ACHN (cell line): ENCODE measurements around the gene PRKD1.
"Not testable (repeated sequence)": the region's sequence is repeated elsewhere in the genome, so short reads cannot be mapped to it uniquely, and the experiment has no call there.

Source experiments
- DNase-seq: peaks from one replicate; pipeline ENCODE4 v3.0.0-alpha.2; 2015
- in situ Hi-C: cut with HindIII; loops from 2 replicates; pipeline ENCODE4 v1.10.0; 2017; ENCODE audit warnings: low sequenced_read_pairs, low pct_ligation_motif_present, low pct_unique_long_range_greater_than_20kb

The PRKD1 gene

GRCh38 chr14:29908652-29909577 lies 18.7 kb downstream of the PRKD1 start:
- DNase-seq: no peak
- in situ Hi-C loops: no loop called here

GRCh38 chr14:29906256-29906870 lies 21.3 kb downstream of the PRKD1 start:
- in situ Hi-C loops: no loop called here
- DNase-seq: peak; percentile 87

- peak; percentile 85 for DNase-seq
- in situ Hi-C loops: no loop called here
Measured at GRCh38 chr14:29905543-29905942, 22.1 kb downstream of the PRKD1 start.

DNA sequence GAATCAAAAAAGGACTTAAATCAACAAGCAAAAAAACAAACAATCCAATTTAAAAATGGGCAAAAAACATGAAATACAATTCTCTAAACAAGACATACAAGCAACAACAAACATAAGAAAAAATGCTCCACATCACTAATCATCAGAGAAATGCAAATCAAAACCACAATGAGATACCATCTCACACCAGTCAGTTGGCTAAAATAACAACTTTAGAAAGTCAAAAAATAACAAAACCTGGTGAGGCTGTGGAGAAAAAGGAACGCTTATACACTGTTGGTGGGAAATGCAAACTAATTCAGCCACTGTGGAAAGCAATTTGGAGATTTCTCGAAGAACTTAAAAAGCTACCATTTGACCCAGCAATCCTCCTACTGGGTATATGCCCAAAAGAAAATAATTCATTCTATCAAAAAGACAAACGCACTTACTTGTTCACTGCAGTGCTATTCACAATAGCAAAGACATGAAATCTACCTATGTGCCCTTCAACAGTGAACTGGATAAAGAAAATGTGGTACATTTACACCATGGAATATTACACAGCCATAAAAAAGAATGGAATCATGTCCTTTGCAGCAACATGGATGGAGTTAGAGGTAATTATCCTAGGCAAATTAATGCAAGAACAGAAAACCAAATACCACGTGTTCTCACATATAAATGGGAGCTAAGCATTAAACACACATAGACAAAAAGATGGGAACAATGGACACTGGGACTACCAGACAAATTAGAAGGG lies 26.9 kb downstream of the PRKD1 start:
- DNase-seq: no peak
- in situ Hi-C loops: no loop called here

GRCh38 chr14:29898470-29898869 lies 29.2 kb downstream of the PRKD1 start:
- no peak for DNase-seq
- in situ Hi-C loops: no loop called here

- no peak for DNase-seq
- in situ Hi-C loops: no loop called here
Measured at GRCh38 chr14:29897181-29897580, 30.5 kb downstream of the PRKD1 start.

DNA sequence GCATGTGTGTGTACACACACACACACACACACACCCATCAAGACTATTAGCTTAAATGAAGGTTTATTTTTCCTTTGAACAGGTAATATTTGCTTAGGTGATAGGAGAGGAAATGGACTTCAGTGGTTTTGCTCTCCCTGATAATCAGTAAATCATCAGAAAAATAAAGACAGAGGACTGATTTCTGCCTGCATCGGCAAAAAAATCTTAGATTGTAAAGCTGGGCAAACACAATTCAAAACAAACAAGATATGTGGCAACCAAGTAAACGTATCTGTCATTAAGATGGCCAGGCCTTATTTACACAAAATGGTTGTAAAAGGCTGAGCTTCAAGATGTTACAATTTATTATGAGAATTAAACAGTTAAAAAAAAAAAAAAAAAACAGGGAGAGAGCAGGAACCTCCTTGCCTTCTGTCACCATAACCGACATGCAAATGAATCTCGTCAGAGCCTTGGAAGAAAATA lies 31.3 kb downstream of the PRKD1 start:
- DNase-seq: no peak
- in situ Hi-C loops: no loop called here

DNA sequence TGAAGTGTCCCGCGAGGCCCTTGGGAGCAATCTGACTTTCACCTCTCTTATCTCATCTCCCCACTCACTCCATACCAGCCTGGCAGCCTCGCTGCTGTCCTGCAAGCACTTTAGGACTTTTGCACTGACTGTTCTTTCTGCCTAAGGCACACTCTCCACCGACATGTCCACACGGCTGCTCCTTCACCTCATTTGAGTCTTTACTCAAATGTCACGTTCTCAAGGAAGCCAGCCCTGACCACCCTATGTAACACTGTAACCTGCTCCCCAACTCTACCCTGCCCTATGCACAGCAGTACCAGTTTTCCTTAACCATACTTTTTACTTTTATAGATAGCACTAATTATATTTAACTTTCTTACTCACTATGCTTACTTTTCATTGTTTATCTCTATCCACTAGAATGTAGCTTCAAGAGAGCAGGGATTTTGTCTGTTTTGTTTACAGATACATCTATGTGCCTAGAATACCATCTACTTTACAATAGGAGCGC lies 32.0 kb downstream of the PRKD1 start:
- no peak for DNase-seq
- in situ Hi-C loops: no loop called here

DNA sequence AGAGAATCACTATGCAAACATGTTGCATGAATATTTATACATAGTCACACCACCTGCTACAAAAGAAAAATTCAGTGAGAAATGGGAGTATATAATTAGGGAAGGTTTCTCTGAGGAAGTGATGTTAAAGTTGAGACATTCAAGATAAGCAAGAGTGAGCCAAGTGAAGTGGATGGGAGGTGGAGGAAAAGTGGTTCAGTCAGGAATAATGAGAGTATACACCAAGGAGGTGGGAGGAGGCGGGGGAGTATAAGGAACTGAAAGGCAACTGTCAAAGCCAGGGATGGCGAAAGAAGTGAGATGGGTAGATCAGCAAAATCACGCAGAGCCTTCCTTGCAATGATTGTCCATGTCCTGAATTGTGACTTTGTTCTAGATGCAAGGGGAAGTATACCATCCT lies 33.7 kb downstream of the PRKD1 start:
- DNase-seq: no peak
- in situ Hi-C loops: no loop called here

GRCh38 chr14:29892327-29892726 lies 35.3 kb downstream of the PRKD1 start:
- DNase-seq: no peak
- in situ Hi-C loops: no loop called here

DNA sequence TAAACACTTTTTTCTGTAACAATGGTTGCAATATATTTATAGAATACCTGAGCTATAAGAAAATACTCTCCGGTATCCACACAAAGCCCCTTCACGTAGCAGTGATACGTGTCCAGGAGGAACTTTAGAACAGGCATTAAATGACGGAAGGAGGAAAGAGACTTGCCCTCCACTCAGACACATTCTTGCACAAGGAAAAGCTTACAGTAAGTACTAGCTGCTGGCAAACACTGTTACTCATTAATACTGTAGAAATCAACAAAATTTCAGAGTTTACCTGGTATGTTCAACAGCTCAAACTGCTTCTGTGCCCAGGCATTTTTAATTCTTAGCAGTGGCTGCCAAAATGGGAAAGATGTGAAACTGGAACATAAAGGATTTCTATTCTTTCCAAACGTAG lies 41.7 kb downstream of the PRKD1 start:
- no peak for DNase-seq
- in situ Hi-C loops: no loop called here

DNA sequence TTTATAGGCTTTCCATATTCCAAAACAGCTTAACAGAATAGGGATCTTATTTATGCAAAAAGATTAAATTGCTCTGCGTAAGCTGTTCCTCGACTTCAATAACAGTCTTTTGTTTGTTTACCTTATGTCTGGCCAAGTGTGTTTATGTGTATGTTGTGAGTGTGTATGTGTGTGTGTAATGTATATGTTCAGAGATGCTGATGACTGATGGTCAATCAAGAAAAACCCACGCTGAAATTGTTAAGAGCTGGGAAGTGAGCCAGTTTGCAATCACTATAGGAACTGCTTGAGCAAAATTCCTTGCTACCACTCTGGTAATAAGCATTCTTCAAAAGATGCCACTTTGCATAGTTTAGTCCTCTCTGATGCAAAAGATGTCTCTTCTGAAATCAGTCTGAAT lies 59.6 kb downstream of the PRKD1 start:
- in situ Hi-C loops: no loop called here
- no peak for DNase-seq

- DNase-seq: no peak
- in situ Hi-C loops: no loop called here
Measured at GRCh38 chr14:29865299-29865698, 62.3 kb downstream of the PRKD1 start.

DNA sequence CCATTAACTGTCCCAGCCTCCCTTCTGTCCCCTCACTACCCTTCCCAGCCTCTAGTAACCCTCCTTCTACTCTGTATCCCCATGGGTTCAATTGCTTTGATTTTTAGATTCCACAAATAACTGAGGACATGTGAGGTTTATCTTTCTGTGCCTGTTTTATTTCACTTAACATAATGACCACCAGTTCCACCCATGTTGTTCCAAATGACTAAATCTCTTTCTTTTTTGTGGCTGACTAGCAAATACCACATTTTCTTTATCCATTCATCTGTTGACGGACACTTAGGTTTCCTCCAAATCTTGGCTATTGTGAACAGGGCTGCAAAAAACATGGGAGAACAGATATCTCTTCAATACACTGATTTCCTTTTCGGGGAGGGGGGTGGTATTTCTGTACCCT lies 65.7 kb downstream of the PRKD1 start:
- DNase-seq: no peak
- in situ Hi-C loops: no loop called here

- in situ Hi-C loops: no loop called here
Measured at GRCh38 chr14:29858299-29858698, 69.3 kb downstream of the PRKD1 start.

GRCh38 chr14:29857551-29857950 lies 70.1 kb downstream of the PRKD1 start:
- in situ Hi-C loops: no loop called here
- DNase-seq: no peak

More at GRCh38 chr14:29858299-29858698, 69.3 kb downstream of the PRKD1 start:
- DNase-seq: no peak

GRCh38 chr14:29856516-29856915 lies 71.1 kb downstream of the PRKD1 start:
- DNase-seq: no peak
- in situ Hi-C loops: no loop called here

DNA sequence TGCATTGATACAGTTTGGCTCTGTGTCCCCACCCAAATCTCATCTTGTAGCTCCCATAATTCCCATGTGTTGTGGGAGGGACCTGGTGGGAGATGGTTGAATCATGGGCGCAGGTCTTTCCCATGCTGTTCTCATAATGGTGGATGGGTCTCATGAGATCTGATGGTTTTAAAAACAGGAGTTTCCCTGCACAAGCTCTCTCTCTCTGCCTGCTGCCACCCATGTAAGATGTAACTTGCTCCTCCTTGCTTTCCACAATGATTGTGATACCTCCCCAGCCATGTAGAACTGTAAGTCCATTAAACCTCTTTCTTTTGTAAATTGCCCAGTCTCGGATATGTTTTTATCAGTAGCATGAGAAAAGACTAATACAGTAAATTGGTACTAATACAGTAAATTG lies 74.0 kb downstream of the PRKD1 start:
- DNase-seq, in situ Hi-C loops: not testable (repeated sequence)

DNA sequence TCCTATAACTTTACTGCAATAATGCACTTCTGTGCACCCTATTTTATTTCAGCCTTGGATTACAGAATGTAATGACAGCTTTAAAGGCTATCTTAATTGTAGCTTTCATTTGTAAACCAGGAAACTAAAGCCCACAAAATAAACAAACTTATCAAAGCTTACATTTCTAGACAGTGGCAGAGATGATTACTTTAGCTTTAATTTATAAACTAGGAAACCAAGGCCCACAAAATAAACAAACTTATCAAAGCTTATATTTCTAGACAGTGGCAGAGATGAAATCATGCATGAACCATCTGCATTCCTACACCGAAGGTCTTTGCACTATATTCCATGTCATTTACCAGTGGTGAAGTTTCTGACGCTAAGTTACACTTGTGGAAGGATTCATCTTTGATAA lies 74.4 kb downstream of the PRKD1 start:
- no peak for DNase-seq
- in situ Hi-C loops: no loop called here
